K562 (cell line): ENCODE results near the gene ELF1. TPM values are rescaled to one million over a fixed set of nuclear protein-coding genes. Genes with fewer than 3 reads are reported as not detected.

Experiments used
- ARID1B ChIP-seq: fragments of 450-650 bp; IDR thresholded peaks from 2 replicates; pipeline ENCODE4 v1.6.1; 2016; ENCODE audit warnings: antibody characterized with exemption, mild to moderate bottlenecking, inconsistent platforms
- CHCHD3 ChIP-seq: fragments of 250-450 bp; sonication (Bioruptor Pico); IDR thresholded peaks from 2 replicates; pipeline ENCODE4 v2.1.2; 2022; ENCODE audit warnings: mild to moderate bottlenecking
- EGR1 ChIP-seq: fragments of 450-650 bp; conservative IDR thresholded peaks from 2 replicates; pipeline ENCODE4 v1.6.1; 2017; ENCODE audit warnings: mild to moderate bottlenecking
- ETV5 ChIP-seq: sonication (generic); formaldehyde crosslinking; IDR thresholded peaks from 2 replicates; pipeline ENCODE4 v1.4.0; 2020; ENCODE audit warnings: low read depth, mild to moderate bottlenecking, missing genetic modification reagents
- FOXM1 ChIP-seq, 2 experiments: fragments of 450-650 bp in 1 of 2; sonication (generic) in 1 of 2; formaldehyde crosslinking in 1 of 2; IDR thresholded peaks; 2 replicates each; pipeline versions ENCODE4 v1.6.1 to v1.9.0; 2017 to 2022; ENCODE audit warnings: low read depth in 2 of 2, mild to moderate bottlenecking in 2 of 2, missing genetic modification reagents in 1 of 2, moderate library complexity in 1 of 2
- HDAC3 ChIP-seq: fragments of 450-650 bp; IDR thresholded peaks from 2 replicates; pipeline ENCODE4 v1.6.1; 2018; ENCODE audit warnings: borderline replicate concordance, mild to moderate bottlenecking, moderate library complexity; ENCODE audit not compliant: partially characterized antibody
- HOMEZ ChIP-seq: fragments of 250-450 bp; sonication (Bioruptor Pico); IDR thresholded peaks from 2 replicates; pipeline ENCODE4 v1.4.0; 2020; ENCODE audit warnings: mild to moderate bottlenecking, moderate library complexity
- NKRF ChIP-seq: fragments of 450-650 bp; IDR thresholded peaks from 2 replicates; pipeline ENCODE4 v1.6.1; 2016; ENCODE audit warnings: borderline replicate concordance
- NONO ChIP-seq, 2 experiments: fragments of 200-400 bp in 1 of 2; fragments of 450-650 bp in 1 of 2; formaldehyde crosslinking in 1 of 2; IDR thresholded peaks; 2 replicates each; pipeline ENCODE4 v1.6.1; 2017; ENCODE audit warnings: low read depth in 2 of 2, mild to moderate bottlenecking in 2 of 2, moderate library complexity in 2 of 2, low read length in 1 of 2
- PHF8 ChIP-seq: fragments of 200-600 bp; sonication (generic); IDR thresholded peaks from 2 replicates; pipeline ENCODE4 v1.6.1; 2012; ENCODE audit warnings: mixed run types, mild to moderate bottlenecking, inconsistent platforms, low read length, moderate library complexity, borderline replicate concordance
- PTTG1 ChIP-seq: fragments of 450-650 bp; IDR thresholded peaks from 2 replicates; pipeline ENCODE4 v1.6.1; 2016; ENCODE audit warnings: low read depth, mild to moderate bottlenecking, missing genetic modification characterization, missing compliant biosample characterization
- RBM39 ChIP-seq: fragments of 200-400 bp; formaldehyde crosslinking; optimal IDR thresholded peaks from 2 replicates; pipeline ENCODE3; 2018; ENCODE audit warnings: low read depth, low read length
- RNF2 ChIP-seq: sonication (generic); IDR thresholded peaks from 2 replicates; pipeline ENCODE4 v1.6.1; 2016
- SAP30 ChIP-seq: fragments of 200-600 bp; sonication (generic); IDR thresholded peaks from 2 replicates; pipeline ENCODE4 v1.6.1; 2012; ENCODE audit warnings: borderline replicate concordance, low read depth, mild to moderate bottlenecking, moderate library complexity, low read length, control low read depth, inconsistent platforms; ENCODE audit not compliant: insufficient read depth, poor library complexity, severe bottlenecking
- SMARCC2 ChIP-seq: fragments of 450-650 bp; IDR thresholded peaks from 2 replicates; pipeline ENCODE4 v1.6.1; 2017; ENCODE audit warnings: antibody characterized with exemption, moderate library complexity, mild to moderate bottlenecking, low read depth
- XRCC5 ChIP-seq: fragments of 200-400 bp; formaldehyde crosslinking; IDR thresholded peaks from 2 replicates; pipeline ENCODE4 v1.6.1; 2017; ENCODE audit warnings: low read depth, mild to moderate bottlenecking, low read length
- ZBED1 ChIP-seq: IDR thresholded peaks from 2 replicates; pipeline ENCODE4 v1.6.1; 2014
- ZBTB11 ChIP-seq, 3 experiments: fragments of 200-800 bp in 1 of 3; fragments of 250-450 bp in 1 of 3; fragments of 450-650 bp in 1 of 3; sonication (Bioruptor Pico) in 1 of 3; sonication (Bioruptor generic) in 1 of 3; formaldehyde crosslinking in 1 of 3; IDR thresholded peaks; 2 replicates each; pipeline versions ENCODE4 v1.6.1 to v1.8.0; 2016 to 2022; ENCODE audit warnings: mild to moderate bottlenecking in 2 of 3, missing genetic modification characterization in 2 of 3, missing compliant biosample characterization in 1 of 3, moderate library complexity in 1 of 3
- ZNF384 ChIP-seq: IDR thresholded peaks from 2 replicates; pipeline ENCODE4 v1.6.1; 2012; ENCODE audit warnings: low read depth, low read length, improper control_type of control experiment
- ZSCAN29 ChIP-seq: fragments of 450-650 bp; IDR thresholded peaks from 2 replicates; pipeline ENCODE4 v1.6.1; 2017
- polyA plus RNA-seq, 8 experiments: library from polyadenylated mRNA; depleted of rRNA in 4 of 8; stranded (reverse) in 5 of 8; unstranded in 3 of 8; fragments of >200 nt; fragmentation: Nextera tagmentation in 2 of 8; fragmentation: Illumina TruSeq in 1 of 8; extraction: Ambion mirVana in 2 of 8; extraction: Trizol in 1 of 8; gene quantifications; 2 replicates each; pipeline versions ENCODE4 v1.2.1 to v1.2.3, GENCODE V29; 2011 to 2014; ENCODE audit warnings: inconsistent platforms in 1 of 8, missing spikeins in 1 of 8
- total RNA-seq, 7 experiments: library from RNA; depleted of rRNA in 6 of 7; stranded (reverse); fragments of >200 nt in 6 of 7; fragmentation: Illumina TruSeq in 2 of 7; extraction: Trizol in 2 of 7; gene quantifications; 2 replicates each; pipeline versions ENCODE4 v1.2.1 to v1.2.3, GENCODE V29; 2011 to 2021; ENCODE audit warnings: low replicate concordance in 1 of 7

The ELF1 gene
- total and polyA plus RNA-seq, 9 of the 15 experiments (the other 6 are each of a cell fraction or from before 2014, with no cell fraction given): 24.7 to 54.4 (median 33.4) TPM

GRCh38 chr13:41061075-41061913 is 42.2 kb upstream of the ELF1 start, which contains the start of gene WBP4 (continued):
- TF ChIP-seq SAP30 (peak; percentile 64), ZSCAN29 (no peak), ARID1B (peak; percentile 34), CHCHD3 (no peak), ETV5 (CRISPR knock-in tag) (peak; percentile 62; the same call in 1 of the 2 replicates), SMARCC2 (no peak), XRCC5 (0 out of 2 replicates have a peak, but pooled peaks have one; percentile 36), PHF8 (peak; percentile 84; the same call in 1 of the 2 replicates), RNF2 (peak; percentile 57; the same call in 1 of the 2 replicates), ZBED1 (no peak), NONO (IDR thresholded peaks at IDR 0.05; ENCODE audit: low read depth in 2 of 2, low read length in 1 of 2) (peak in 1 of 2 experiments; percentile 18; a peak in 1 of 4 replicates), RBM39 (no peak), ZNF384 (0 out of 2 replicates have a peak, but pooled peaks have one; percentile 19), PTTG1 (tag) (no peak), FOXM1 (IDR thresholded peaks at IDR 0.05; ENCODE audit: low read depth) (peak; percentile 64), FOXM1 (CRISPR knock-in tag; IDR thresholded peaks at IDR 0.05; ENCODE audit: low read depth) (no peak), HDAC3 (peak; percentile 57), NKRF (peak; percentile 15), ZBTB11 (CRISPR knock-in tag; IDR thresholded peaks at IDR 0.05) (no peak), HOMEZ (no peak), EGR1 (peak; percentile 57)
